CD4-positive, alpha-beta T cell treated with Interferon alpha-2 for 1 hour (primary cell): ENCODE results near the gene KCNC3.

Experiments used
- DNase-seq, 2 donors: peaks; one replicate each; pipeline ENCODE4 v3.0.0-alpha.2; 2020 to 2022

The KCNC3 gene

DNA sequence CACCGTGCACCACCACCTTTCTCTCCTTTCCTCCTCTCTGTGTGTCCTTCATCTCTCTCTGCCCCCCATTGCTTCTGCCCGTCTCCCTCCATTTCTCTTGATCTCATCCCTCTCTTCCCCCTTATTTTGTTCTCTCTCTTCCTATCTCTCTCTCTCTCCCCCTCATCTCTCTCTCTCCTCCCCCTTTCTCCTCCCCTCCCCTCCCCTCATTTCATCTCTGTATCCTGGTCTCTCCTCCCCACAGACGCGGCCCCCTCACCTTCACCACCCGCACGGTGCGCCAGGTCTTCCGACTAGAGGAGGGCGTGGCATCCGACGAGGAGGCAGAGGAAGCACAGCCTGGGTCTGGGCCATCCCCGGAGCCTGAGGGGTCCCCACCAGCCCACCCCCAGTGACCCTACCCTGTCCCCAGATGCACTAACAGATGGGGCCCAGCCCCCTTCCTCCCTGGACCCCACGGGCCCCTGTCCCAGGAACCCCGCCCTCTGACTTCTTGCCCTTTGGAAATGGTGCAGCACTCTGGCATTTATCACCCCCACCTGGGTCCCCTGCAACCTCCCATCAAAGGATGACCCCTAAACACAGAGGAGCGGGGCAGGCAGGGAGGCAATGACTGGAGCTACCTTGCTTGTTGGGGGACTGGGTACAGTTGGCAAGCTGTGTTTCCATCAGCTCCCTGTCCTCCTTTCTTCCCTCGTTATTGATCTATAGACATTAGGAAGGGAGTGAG, 19.6 kb downstream of the KCNC3 start:
- DNase-seq = no peak

DNA sequence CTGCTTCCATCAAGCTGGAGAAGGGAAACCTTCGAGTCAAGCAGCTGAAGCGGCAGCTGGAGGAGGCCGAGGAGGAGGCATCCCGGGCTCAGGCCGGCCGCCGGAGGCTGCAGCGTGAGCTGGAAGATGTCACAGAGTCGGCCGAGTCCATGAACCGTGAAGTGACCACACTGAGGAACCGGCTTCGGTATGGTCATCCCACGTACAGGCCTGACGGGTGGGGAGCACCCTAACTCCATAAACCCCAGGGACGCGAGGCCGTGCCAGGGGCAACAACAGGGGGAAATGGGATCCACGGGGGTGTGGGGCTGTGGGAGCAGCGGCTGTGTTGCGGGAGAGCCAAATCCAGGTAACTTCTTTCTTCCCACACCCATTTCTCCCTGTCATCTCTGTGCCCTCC, 20.2 kb downstream of the KCNC3 start:
- DNase-seq = no peak

GRCh38 chr19:50303558-50303957, 25.6 kb downstream of the KCNC3 start:
- DNase-seq = no peak

DNA sequence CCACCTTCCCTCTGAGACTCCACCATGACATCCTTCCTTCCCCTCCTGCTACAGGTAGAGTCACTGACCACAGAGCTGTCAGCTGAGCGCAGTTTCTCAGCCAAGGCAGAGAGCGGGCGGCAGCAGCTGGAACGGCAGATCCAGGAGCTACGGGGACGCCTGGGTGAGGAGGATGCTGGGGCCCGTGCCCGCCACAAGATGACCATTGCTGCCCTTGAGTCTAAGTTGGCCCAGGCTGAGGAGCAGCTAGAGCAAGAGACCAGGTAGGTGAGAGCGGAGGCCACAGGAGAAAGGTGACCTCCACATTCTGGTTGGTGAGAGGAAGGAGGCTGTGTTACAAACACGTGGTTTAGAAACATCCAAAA, 27.6 kb downstream of the KCNC3 start:
- DNase-seq = no peak

DNA sequence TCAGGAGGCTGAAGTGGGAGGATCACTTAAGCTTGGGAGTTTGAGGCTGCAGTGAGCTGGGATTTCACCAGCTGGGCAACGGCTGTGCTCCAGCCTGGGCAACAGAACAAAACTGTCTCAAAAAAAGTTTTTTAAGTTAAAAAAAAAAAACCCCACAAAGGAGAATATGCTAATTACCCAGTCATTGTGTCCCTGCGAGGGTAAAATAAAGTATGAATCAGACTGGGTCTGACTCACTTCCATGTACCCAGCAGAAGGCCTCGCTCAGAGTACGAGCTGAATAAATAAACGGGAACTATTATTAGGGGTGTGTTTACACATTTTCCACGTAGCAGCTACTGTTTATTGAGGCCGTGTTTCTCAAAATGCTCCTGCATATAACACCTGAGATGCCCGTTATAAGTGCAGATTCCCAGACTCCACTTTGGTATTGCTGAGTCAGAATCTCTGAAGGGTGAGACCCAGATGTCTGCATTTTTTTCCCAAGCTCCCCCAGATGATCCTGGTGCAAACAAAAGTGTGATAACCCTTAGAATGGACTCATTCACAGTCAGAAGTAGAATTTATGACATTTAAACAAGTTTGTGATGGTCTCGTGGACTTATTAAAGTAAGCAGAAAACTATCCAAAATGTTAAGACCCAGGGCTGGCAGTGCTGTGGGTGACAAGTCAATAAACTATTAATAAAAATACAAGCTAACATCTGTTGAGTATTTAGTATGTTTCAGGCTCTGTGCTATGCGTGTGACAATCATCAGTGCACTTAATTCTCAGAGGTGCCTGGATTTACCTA, 28.2 kb downstream of the KCNC3 start:
- no peak for DNase-seq

DNA sequence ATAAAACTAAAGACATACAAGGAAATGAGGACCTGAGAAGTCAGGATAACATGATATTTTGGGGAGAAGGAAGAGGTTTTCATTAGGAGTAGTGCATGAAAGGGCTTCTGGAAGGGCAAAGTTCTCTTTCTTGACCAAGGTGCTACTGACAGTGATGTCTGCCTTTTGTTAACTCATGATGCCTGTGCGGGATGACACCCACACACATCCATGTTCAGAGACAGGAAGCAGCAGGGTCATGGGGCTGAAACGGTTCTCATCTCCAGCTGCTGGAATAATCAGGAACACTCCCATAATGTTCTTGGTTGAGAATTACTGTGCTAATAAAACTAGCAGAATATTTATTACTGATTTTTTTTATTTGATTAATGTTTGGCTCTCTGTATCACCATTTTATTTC, 29.1 kb downstream of the KCNC3 start:
- no peak for DNase-seq

- DNase-seq = no peak
Observed at GRCh38 chr19:50293263-50294004, 35.7 kb downstream of the KCNC3 start.

- DNase-seq = no peak
Observed at GRCh38 chr19:50292216-50292827, 36.9 kb downstream of the KCNC3 start.

- no peak for DNase-seq
Observed at GRCh38 chr19:50290775-50291174, 38.4 kb downstream of the KCNC3 start.

DNA sequence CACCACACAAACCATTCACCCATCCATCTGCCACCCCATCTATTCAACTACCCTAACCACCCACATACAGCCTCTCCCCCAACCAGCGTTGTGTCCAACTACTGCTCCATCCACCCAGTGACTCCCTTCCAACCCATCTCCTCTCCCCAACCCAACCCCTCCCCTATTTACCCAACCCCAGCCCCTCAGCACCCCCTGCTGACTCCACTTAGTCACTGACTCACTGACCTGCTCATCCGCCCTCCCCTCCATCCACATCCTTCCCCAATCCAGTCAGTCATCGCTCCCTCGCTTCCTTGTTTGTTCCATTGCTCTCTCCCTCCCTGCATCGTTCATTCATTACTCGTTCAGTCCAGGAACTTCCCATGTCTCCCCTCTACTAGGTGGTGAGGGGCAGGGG, 39.2 kb downstream of the KCNC3 start:
- DNase-seq = no peak

DNA sequence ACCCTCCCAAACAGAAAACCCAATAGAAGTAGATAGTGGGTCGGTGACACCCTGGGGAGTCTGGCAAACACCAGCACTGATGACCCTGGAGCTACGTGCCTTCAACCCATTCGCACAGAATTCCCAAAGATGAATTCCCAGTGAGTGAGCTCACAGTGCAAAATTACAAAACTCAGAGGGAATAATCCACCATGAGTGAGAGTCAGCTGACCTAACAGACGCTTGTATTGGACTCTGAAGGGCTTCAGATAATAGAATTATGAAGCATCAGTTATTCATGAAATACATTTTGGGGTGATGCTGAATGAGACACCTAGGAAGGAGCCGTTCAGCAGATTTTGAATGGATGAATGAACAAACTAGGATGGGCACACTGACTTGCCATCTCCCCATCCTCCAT, 40.2 kb downstream of the KCNC3 start:
- no peak for DNase-seq

DNA sequence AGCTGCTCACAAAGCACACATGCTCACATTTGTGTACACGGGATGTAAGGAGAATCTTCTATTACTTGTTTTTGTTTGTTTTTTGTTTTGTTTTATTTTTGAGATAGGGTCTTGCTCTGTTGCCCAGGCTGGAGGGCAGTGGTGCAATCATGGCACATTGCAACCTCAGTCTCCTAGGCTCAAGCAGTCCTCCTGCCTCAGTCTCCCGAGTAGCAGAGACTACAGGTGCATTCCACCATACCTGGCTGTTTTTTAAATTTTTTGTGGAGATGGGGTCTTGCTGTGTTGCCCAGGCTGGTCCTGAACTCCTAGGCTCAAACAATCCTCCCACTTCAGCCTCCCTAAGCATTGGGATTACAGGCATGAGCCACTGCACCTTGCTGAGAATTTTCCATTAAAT, 41.8 kb downstream of the KCNC3 start:
- DNase-seq = no peak

- DNase-seq = no peak
Observed at GRCh38 chr19:50286443-50286842, 42.7 kb downstream of the KCNC3 start.

- no peak for DNase-seq
Observed at GRCh38 chr19:50285833-50286232, 43.3 kb downstream of the KCNC3 start.

- DNase-seq = no peak
Observed at GRCh38 chr19:50281491-50281890, 47.7 kb downstream of the KCNC3 start.

- no peak for DNase-seq
Observed at GRCh38 chr19:50280983-50281382, 48.2 kb downstream of the KCNC3 start.

DNA sequence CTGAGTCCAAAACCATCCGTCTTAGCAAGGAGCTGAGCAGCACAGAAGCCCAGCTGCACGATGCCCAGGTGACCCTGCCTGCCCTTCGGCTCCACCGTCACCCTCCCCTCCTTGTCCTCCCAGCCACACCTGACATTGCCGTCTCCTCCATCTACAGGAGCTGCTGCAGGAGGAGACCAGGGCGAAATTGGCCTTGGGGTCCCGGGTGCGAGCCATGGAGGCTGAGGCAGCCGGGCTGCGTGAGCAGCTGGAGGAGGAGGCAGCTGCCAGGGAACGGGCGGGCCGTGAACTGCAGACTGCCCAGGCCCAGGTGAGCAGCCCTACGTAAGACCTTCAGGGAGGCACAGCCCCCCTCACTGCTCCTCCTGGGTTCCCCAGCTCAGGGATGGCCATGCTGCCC, 49.1 kb downstream of the KCNC3 start:
- DNase-seq = no peak

DNA sequence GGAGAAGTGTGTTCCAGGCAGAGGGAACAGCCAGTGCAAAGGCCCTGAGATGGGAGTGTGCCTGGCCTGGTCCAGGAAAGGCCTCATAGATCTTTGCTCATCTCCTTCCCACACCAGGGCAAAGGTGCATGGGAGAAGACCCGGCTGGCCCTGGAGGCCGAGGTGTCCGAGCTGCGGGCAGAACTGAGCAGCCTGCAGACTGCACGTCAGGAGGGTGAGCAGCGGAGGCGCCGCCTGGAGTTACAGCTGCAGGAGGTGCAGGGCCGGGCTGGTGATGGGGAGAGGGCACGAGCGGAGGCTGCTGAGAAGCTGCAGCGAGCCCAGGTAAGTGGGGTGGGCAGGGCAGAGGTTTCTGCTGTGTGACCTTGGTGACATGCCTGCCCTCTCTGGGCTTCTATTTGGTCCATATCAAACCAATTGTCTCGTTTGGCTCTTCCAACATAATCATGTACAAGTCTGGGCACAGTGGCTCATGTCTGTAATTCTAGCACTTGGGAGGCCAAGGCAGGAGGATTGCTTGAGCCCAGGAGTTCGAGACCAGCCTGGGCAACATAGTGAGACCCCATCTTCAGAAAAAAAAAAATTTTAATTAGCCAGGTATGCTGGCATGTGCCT, 51.1 kb downstream of the KCNC3 start:
- DNase-seq = no peak

- no peak for DNase-seq
Observed at GRCh38 chr19:50276370-50277063, 52.7 kb downstream of the KCNC3 start.

GRCh38 chr19:50275577-50276368, 53.4 kb downstream of the KCNC3 start:
- DNase-seq = no peak

- no peak for DNase-seq
Observed at GRCh38 chr19:50273821-50274220, 55.4 kb downstream of the KCNC3 start.
